AG04449 (cell line): ENCODE results near the gene TUBAL3.

Experiments used
- CTCF ChIA-PET: fragments of 350-600 bp; formaldehyde crosslinking; extraction: SDS; loops from one replicate; lab custom pipeline; 2021; ENCODE audit warnings: antibody characterized with exemption; lab: Yijun Ruan, JAX
- POLR2A ChIA-PET: fragments of 400-600, 350-600 bp; formaldehyde crosslinking; extraction: SDS; loops from one replicate; lab custom pipeline; 2020; ENCODE audit warnings: antibody characterized with exemption, inconsistent platforms; lab: Yijun Ruan, JAX
- DNase-seq: peaks from one replicate; pipeline ENCODE4 v3.0.0-alpha.2; 2010; ENCODE audit warnings: low read depth, low spot score
- H3K4me3 ChIP-seq: 2 replicates; pipeline ENCODE4 v1.5.1; 2011; ENCODE audit warnings: low read depth, mild to moderate bottlenecking, control low read depth, low read length
- CTCF ChIP-seq: IDR thresholded peaks from one replicate; pipeline ENCODE4 v1.5.1; 2011; ENCODE audit warnings: mild to moderate bottlenecking, moderate library complexity, low read length, control low read depth, inconsistent platforms; ENCODE audit not compliant: insufficient read depth; ENCODE audit errors: missing control alignments

The TUBAL3 gene

DNA sequence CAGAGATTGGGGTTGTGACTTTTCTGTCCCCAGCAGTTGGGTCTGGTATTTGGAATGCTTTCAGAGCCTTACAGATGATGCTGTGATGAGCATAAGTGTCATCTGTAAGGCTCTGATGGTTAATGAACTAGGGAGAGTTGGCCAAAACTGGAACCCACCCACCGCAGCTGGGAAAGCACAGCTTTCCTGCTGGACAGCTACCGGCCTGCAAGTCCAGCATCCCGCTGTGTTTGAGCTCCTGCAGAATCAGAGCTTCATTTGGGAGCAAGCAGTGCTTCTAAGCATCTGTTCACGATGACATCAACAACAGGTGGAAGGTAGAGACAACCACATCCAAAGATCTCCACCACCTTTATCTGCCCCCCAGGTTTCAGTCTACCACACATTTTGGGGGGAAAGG, 28.2 kb downstream of the TUBAL3 start:
- H3K4me3 ChIP-seq = no peak overlapping the region
- TF ChIP-seq CTCF = no peak
- CTCF ChIA-PET = no interaction called here
- POLR2A ChIA-PET = no interaction called here
- no peak for DNase-seq

DNA sequence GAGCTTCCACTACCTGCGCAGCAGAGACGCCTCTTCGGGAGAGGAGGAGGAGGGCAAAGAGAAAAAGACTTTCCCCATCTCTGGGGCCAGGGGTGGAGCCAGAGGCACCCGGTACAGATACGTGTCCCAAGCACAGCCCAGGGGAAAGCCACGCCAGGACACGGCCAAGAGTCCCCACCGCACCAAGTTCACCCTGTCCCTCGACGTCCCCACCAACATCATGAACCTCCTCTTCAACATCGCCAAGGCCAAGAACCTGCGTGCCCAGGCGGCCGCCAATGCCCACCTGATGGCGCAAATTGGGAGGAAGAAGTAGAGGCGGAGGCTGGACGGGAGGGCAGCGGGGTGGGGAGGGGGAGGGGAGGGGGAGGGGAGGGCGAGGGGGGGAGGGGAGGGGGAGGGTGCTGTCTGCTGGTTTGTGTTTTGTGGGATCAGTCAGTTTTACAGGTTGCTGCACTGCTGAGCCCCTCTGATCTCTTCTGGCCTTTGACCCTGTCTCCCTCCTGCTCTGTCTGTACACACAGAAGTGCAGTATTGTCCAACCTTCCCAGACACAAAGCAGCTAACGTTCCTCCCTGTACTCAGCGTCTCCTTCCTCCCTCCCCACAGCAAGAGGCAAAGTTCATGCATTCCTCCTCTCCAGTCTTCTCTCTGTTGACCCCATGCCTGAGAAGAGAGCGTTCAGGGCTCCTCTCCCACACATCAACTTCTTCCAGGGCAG, 30.6 kb downstream of the TUBAL3 start:
- ChIA-PET POLR2A (no interaction called here), CTCF (interaction anchor here (1.3 kb wide), 1 partner anchor 10 kb away, joined by 4 read pairs; no protein-coding TSS in a partner anchor)
- no peak for DNase-seq
- no peak overlapping the region for H3K4me3 ChIP-seq
- TF ChIP-seq CTCF = no peak

DNA sequence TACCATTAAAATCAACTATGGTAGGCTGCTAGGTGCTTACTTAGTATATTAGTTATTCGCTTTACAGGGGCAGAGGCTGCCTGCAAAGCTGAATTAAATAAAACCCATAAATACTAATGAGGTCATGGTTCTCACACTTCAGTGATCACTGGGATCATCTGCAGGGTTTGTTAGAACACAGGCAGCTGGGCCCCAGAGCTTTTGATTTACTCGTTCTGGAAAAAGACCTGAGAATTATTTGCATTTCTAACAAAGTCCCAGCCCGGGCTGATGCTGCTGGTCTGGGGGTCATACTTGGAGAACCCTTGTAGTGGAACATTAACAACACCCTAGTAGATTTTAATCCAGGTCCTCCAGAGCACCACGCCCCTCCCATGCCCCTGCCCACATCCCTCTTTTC, 31.3 kb downstream of the TUBAL3 start:
- POLR2A ChIA-PET = no interaction called here

DNA sequence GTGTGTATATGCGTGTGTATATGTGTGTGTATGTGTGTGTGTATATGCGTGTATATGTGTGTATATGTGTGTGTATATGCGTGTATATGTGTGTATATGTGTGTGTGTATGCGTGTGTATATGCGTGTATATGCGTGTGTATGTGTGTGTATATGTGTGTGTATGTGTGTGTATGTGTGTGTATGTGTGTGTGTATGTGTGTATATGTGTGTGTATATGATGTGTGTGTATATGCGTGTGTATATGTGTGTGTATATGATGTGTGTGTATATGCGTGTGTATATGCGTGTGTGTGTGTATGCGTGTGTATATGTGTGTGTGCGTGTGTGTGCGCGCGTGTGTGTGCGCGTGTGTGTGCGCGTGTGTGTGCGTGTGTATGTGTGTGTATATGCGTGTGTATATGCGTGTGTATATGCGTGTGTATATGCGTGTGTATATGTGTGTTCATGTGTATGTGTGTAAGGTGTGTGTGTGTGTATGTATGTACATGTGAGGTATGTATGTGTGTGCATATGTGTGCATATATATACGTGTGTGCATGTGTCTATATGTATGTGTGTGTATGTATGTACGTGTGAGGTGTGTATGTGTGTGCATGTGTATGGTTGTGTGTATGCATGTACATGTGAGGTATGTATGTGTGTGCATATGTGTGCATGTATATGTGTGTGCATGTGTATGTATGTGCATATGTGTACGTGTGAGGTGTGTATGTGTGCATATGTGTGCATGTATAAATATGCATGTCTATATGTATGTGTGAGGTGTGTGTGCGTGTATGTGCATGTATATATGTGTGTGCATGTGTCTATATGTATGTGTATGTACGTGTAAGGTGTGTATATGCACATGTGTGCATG, 33.9 kb downstream of the TUBAL3 start:
- no peak overlapping the region for H3K4me3 ChIP-seq
- TF ChIP-seq CTCF = no peak
- ChIA-PET POLR2A (no interaction called here), CTCF (no interaction called here)
- DNase-seq = no peak

More for the DNA sequence above, 31.3 kb downstream of the TUBAL3 start:
- DNase-seq = no peak
- H3K4me3 ChIP-seq = no peak overlapping the region
- CTCF ChIA-PET = no interaction called here
- no peak for TF ChIP-seq CTCF

GRCh38 chr10:5369362-5370158, 35.1 kb downstream of the TUBAL3 start:
- no peak for TF ChIP-seq CTCF
- H3K4me3 ChIP-seq = no peak overlapping the region
- CTCF ChIA-PET = interaction anchor here (0.8 to 1.9 kb wide), 2 partner anchors 14 to 520 kb away, joined by 3 to 5 read pairs; no protein-coding TSS in a partner anchor
- no peak for DNase-seq
- POLR2A ChIA-PET = no interaction called here

DNA sequence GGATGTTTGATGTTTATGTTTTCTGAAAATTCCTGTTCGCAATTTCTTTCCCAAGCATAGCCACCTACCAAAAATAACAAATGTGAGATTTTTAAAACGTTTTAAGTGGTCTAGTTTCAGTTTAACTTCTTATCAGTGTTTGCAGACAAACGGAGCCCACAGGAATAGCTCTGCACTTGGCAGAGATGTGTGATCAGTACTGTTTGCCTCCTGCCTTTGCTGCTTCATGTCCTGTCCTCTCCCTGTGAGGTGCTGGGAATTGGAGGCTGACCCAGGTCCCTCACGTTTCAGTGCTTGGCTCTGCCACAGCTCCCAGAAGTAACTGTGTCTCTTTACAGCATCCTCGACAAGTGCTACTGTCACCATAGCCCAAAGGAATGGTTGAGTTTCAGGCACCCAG, 38.7 kb downstream of the TUBAL3 start:
- ChIA-PET POLR2A (no interaction called here), CTCF (interaction anchor here (1.0 kb wide), 1 partner anchor 516 kb away, joined by 3 read pairs; no protein-coding TSS in a partner anchor)
- no peak overlapping the region for H3K4me3 ChIP-seq
- no peak for DNase-seq
- no peak for TF ChIP-seq CTCF
